HG03159 (cell line): ENCODE results near the gene ARL17A.
"Not testable (repeated sequence)": the region's sequence is repeated elsewhere in the genome, so short reads cannot be mapped to it uniquely, and the experiment has no call there.

Experiments
- ATAC-seq: cut with Tn5 transposase; IDR thresholded peaks from one replicate; pipeline ENCODE4 v1.9.1; 2021; ENCODE audit warnings: mild to moderate bottlenecking, moderate library complexity; ENCODE audit not compliant: unreplicated experiment

Gene ARL17A

DNA sequence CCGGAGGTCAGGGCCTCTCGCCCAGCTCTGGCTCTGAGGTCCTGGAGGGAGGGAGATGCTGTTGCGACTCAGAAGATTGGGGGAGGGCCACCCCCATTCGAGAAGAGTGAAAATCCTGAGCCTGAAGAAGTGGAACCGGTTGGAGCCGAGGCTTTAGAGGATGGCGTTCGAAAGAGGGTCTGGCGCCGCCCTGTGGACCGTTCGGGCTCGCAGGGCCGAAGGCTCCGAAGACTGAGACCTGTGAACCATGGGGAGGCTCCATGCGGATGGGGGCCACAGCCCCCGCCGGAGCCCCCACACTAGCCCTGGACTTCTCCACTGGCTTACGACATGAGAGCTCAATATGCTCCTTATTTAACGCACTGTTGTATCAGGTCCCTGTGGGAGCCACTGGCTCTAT is 20.3 kb downstream of the ARL17A start:
- not testable (repeated sequence) for ATAC-seq

GRCh38 chr17:46548607-46549006 is 30.9 kb downstream of the ARL17A start:
- ATAC-seq, result not testable (repeated sequence)

DNA sequence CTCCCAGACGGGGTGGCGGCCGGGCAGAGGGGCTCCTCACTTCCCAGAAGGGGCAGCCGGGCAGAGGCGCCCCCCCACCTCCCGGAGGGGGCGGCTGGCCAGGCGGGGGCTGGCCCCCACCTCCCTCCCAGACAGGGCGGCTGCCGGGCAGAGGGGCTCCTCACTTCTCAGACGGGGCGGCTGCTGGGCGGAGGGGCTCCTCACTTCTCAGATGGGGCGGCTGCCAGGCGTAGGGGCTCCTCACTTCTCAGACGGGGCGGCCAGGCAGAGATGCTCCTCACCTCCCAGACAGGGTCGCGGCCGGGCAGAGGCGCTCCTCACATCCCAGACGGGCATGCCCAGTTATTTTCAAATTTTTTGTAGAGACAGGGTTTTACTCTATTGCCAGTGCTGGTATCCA is 44.8 kb downstream of the ARL17A start:
- ATAC-seq, result not testable (repeated sequence)

DNA sequence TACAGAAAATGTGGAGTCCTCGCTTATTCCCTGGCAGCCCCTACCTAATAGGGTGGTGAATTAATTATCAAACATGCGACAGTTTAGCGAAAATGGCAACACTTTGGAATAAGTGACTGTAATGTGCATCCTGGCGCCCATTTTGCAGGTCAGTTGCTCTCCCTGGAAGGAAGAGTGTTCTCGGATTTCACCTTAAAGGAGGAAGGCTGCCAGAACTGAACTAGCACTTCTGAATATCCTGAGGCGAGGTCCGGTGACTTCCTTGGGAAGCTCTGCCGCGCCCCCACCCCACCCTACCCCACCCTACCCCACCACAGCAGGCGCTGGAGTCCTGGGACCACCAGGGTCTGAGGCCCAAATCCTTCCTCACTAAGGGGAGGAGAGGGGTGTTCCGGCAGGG is 67.3 kb downstream of the ARL17A start, which contains the start of gene LRRC37A2:
Gene LRRC37A2, plus strand, starts transcription at position 301 of the 400 bp plus-strand sequence. CDS start 245 bp downstream, outside the sequence.
- not testable (repeated sequence) for ATAC-seq

DNA sequence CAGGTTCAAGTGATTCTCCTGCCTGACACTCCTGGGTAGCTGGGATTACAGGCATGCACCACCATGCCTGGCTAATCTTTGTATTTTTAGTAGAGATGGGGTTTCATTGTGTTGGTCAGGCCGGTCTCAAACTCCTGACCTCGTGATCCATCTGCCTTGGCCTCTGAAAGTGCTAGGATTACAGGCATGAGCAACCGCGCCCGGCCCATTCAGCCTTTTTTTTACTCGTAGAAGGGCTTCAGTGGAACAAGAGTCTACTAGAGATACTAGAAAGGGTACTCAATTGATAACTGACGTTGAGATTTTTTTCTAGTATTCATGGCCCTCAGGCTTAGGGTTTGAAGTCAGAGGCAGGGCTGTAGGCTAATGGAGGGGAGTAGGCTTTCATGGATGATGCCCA is 73.6 kb downstream of the ARL17A start:
- ATAC-seq, result not testable (repeated sequence)

DNA sequence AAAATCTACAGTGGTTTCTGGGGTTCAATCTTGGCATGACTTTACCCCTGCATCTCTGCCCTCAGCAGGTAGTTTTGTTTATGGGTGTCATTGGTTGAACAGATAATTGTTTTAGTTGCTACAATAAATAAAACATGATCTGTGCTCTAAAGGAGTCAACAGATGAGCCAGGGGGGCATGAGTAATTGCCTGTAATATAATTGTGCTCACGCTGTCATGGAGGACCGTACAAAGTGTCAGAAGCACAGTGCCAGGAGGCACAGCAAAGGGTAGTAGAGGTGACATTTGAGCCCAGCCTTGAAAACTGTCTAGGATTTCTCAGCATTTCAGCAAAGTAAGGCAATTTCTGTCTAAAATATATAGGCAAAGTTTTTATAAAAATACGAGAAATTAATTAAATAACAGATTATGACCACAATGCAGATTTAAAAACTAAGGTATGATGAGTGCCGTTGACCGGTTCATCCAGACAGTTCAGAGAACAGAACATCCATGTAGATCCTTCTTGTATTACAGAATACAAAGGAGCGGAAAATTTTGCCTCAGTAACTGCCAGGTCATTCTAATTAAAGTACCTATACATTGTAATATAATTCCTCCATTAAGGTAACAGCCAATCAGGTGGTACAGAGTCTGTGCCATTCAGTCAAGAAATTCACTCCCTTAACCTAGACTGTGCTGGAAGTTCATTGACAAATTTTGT is 79.9 kb downstream of the ARL17A start:
- ATAC-seq, result not testable (repeated sequence)

- not testable (repeated sequence) for ATAC-seq
These were observed 87.5 kb downstream of the ARL17A start for GRCh38 chr17:46492021-46492420.

GRCh38 chr17:46481310-46481709 is 98.2 kb downstream of the ARL17A start:
- not testable (repeated sequence) for ATAC-seq

DNA sequence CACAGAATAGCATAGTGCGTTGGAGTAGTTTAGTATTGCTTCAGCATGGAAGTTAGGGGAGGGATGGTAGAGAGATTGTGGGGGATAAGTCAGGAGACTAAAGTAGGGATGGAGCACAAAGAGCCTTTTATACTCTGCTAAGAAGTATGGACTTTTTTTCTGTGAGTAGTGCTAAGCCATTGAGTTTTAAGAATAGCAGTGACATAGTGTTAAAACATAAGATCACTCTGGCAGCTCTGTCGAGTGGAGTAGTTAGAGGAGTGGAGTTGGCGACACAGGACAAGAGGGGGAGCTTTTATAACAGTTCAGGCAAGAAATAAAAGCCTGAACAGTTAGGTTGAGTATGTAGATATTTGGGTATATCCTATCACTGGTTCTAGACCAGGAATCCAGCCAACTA is 100.7 kb downstream of the ARL17A start:
- ATAC-seq, result not testable (repeated sequence)

DNA sequence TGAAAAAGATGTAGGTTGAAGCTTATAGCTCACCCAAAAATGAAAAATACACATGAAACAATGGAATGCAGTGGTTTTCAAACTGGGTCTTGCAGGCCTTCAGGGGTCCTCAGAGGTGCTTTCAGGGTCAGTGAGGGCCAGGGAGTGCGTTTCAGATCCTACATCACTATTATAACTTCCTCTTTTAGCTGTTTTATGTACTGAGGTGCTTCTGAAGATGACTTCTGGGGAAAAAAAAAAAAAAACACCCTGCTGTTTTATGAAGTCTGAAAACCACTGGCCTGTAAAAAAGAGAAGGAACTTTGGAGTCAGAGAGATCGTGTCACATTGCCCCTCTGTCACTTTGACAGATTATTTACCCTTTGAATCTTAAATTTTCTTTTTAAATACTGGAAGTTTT is 103.9 kb downstream of the ARL17A start:
- not testable (repeated sequence) for ATAC-seq

DNA sequence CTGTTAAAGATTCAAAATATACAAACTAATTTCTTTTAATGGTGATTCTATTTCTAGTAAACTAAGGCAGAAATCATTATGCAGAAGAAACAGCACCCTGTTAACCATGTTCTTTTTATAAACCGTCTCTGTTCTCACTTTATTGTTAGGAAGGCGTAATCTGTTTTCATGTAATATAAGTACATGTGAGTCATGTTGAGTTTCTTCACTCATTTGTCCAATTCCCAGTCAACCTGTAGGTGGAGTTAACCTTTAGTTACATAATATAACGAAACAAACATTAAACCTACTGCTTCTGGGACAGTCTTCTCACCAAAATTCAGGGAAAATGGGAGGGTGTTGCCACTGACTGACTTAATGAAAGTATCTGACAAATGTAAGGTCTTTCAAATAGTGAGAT is 105.0 kb downstream of the ARL17A start:
- ATAC-seq, result not testable (repeated sequence)

GRCh38 chr17:46467618-46468017 is 111.9 kb downstream of the ARL17A start:
- ATAC-seq, result not testable (repeated sequence)
